SK-N-SH (cell line): ENCODE results near the gene S1PR3. TPM values are rescaled to one million over a fixed set of nuclear protein-coding genes. Genes with fewer than 3 reads are reported as not detected.

Experiments used
- CTCF ChIA-PET: fragments of 300-600, 350-600 bp; formaldehyde crosslinking; extraction: SDS; loops from one replicate; lab custom pipeline; 2021; lab: Yijun Ruan, JAX
- POLR2A ChIA-PET: fragments of 350-600 bp; sonication (Branson Sonifier 250); formaldehyde crosslinking; extraction: SDS; loops from one replicate; lab custom pipeline; 2020; ENCODE audit warnings: antibody characterized with exemption, inconsistent platforms; lab: Yijun Ruan, JAX
- DNase-seq: peaks from one replicate; pipeline ENCODE4 v3.0.0; 2012
- H2AFZ ChIP-seq: fragments of 200-600 bp; sonication (generic); 2 replicates; pipeline ENCODE4 v1.8.1; 2016; ENCODE audit warnings: antibody characterized with exemption, mild to moderate bottlenecking, low read depth
- H3F3A ChIP-seq: fragments of 200-600 bp; sonication (generic); replicated peaks from 2 replicates; pipeline ENCODE3; 2016; ENCODE audit warnings: antibody characterized with exemption, mild to moderate bottlenecking; ENCODE audit not compliant: insufficient read depth
- H3K27ac ChIP-seq, 2 experiments: fragments of 200-500 bp in 1 of 2; fragments of 200-600 bp in 1 of 2; sonication (Bioruptor generic) in 1 of 2; sonication (generic), shearing (Covaris generic) in 1 of 2; 2 replicates each; pipeline versions ENCODE4 v1.5.1 to v1.6.1; 2014 to 2016; ENCODE audit warnings: low read depth in 2 of 2, inconsistent platforms in 1 of 2, low read length in 1 of 2, mild to moderate bottlenecking in 1 of 2, mixed read lengths in 1 of 2
- H3K27me3 ChIP-seq: fragments of 200-600 bp; sonication (generic), shearing (Covaris generic); 2 replicates; pipeline ENCODE4 v1.6.1; 2016; ENCODE audit warnings: mixed run types; ENCODE audit not compliant: insufficient read depth
- H3K36me3 ChIP-seq, 2 experiments: fragments of 200-500 bp in 1 of 2; fragments of 200-600 bp in 1 of 2; sonication (Bioruptor generic) in 1 of 2; sonication (generic) in 1 of 2; replicated peaks in 1 of 2; 2 replicates each; pipeline versions ENCODE3 to v1.5.1; 2014 to 2016; ENCODE audit warnings: low read length in 1 of 2, mild to moderate bottlenecking in 1 of 2; ENCODE audit not compliant: insufficient read depth in 2 of 2, control insufficient read depth in 1 of 2
- H3K4me1 ChIP-seq, 2 experiments: fragments of 200-500 bp in 1 of 2; fragments of 200-600 bp in 1 of 2; sonication (Bioruptor generic) in 1 of 2; sonication (generic), shearing (Covaris generic) in 1 of 2; 2 replicates each; pipeline versions ENCODE4 v1.5.1 to v1.6.1; 2014 to 2016; ENCODE audit warnings: low read depth in 1 of 2, low read length in 1 of 2, mixed run types in 1 of 2; ENCODE audit not compliant: insufficient read depth in 2 of 2, control insufficient read depth in 1 of 2
- H3K4me2 ChIP-seq: fragments of 200-600 bp; sonication (generic), shearing (Covaris generic); 2 replicates; pipeline ENCODE4 v1.6.1; 2017; ENCODE audit warnings: mixed run types
- H3K4me3 ChIP-seq, 2 experiments: fragments of 200-500 bp in 1 of 2; fragments of 200-600 bp in 1 of 2; sonication (Bioruptor generic) in 1 of 2; sonication (generic), shearing (Covaris generic) in 1 of 2; 2 replicates each; pipeline versions ENCODE4 v1.5.1 to v1.8.1; 2014 to 2016; ENCODE audit warnings: low read depth in 2 of 2, inconsistent platforms in 1 of 2, low read length in 1 of 2, mild to moderate bottlenecking in 1 of 2, mixed read lengths in 1 of 2, moderate library complexity in 1 of 2
- H3K79me2 ChIP-seq: fragments of 200-600 bp; sonication (generic); 2 replicates; pipeline ENCODE4 v1.8.1; 2017; ENCODE audit warnings: mild to moderate bottlenecking; ENCODE audit not compliant: insufficient read depth
- H3K9ac ChIP-seq: fragments of 200-600 bp; sonication (generic); 2 replicates; pipeline ENCODE4 v1.6.1; 2017; ENCODE audit warnings: mixed run types
- H3K9me2 ChIP-seq: fragments of 200-600 bp; sonication (generic); 2 replicates; pipeline ENCODE4 v1.6.1; 2017; ENCODE audit warnings: mixed run types
- H3K9me3 ChIP-seq: fragments of 200-600 bp; sonication (generic); 2 replicates; pipeline ENCODE4 v1.6.1; 2017; ENCODE audit warnings: mixed run types, mild to moderate bottlenecking, moderate library complexity
- H4K20me1 ChIP-seq: fragments of 200-600 bp; sonication (generic); 2 replicates; pipeline ENCODE4 v1.6.1; 2017; ENCODE audit warnings: mild to moderate bottlenecking, mixed run types; ENCODE audit not compliant: insufficient read depth
- CHD2 ChIP-seq: fragments of 150-350 bp; IDR thresholded peaks from 2 replicates; pipeline ENCODE4 v1.6.1; 2018; ENCODE audit warnings: low read length; ENCODE audit not compliant: partially characterized antibody
- CTCF ChIP-seq: fragments of 200-600 bp; sonication (generic); IDR thresholded peaks from 2 replicates; pipeline ENCODE4 v1.6.1; 2017; ENCODE audit warnings: antibody characterized with exemption, mild to moderate bottlenecking, moderate library complexity
- EP300 ChIP-seq, 2 experiments: IDR thresholded peaks; 2 replicates each; pipeline versions ENCODE4 v1.4.0 to v1.6.1; 2012; ENCODE audit warnings: borderline replicate concordance in 1 of 2, low read depth in 1 of 2, low read length in 1 of 2
- EZH2phosphoT487 ChIP-seq: fragments of 200-600 bp; sonication (generic); IDR thresholded peaks from 2 replicates; pipeline ENCODE4 v1.6.1; 2017; ENCODE audit warnings: low read depth, mixed run types, mild to moderate bottlenecking, antibody characterized with exemption, moderate library complexity, borderline replicate concordance
- FOSL2 ChIP-seq: IDR thresholded peaks from 2 replicates; pipeline ENCODE4 v1.4.0; 2012; ENCODE audit warnings: low read depth, mild to moderate bottlenecking, moderate library complexity, borderline replicate concordance
- FOXJ3 ChIP-seq: sonication (generic); formaldehyde crosslinking; IDR thresholded peaks from 2 replicates; pipeline ENCODE4 v1.5.1; 2020; ENCODE audit warnings: mild to moderate bottlenecking, missing genetic modification reagents
- GABPA ChIP-seq: IDR thresholded peaks from 2 replicates; pipeline ENCODE4 v1.4.0; 2012; ENCODE audit warnings: low read depth, mild to moderate bottlenecking
- JUND ChIP-seq: IDR thresholded peaks from 2 replicates; pipeline ENCODE4 v1.4.0; 2012
- MAX ChIP-seq: IDR thresholded peaks from 2 replicates; pipeline ENCODE4 v1.4.0; 2012; ENCODE audit warnings: low read depth
- MEF2A ChIP-seq: IDR thresholded peaks from 2 replicates; pipeline ENCODE4 v1.4.0; 2012; ENCODE audit warnings: low read depth, borderline replicate concordance
- MXI1 ChIP-seq: IDR thresholded peaks from 2 replicates; pipeline ENCODE4 v1.6.1; 2012; ENCODE audit warnings: mild to moderate bottlenecking, low read depth, low read length, improper control_type of control experiment
- NFIC ChIP-seq: IDR thresholded peaks from 2 replicates; pipeline ENCODE4 v1.4.0; 2012; ENCODE audit warnings: borderline replicate concordance
- REST ChIP-seq: IDR thresholded peaks from 2 replicates; pipeline ENCODE4 v1.6.1; 2012; ENCODE audit warnings: mild to moderate bottlenecking, low read depth, low read length, moderate library complexity
- RXRA ChIP-seq: IDR thresholded peaks from 2 replicates; pipeline ENCODE4 v1.4.0; 2012; ENCODE audit warnings: low read depth, mild to moderate bottlenecking, borderline replicate concordance
- SIN3A ChIP-seq: IDR thresholded peaks from 2 replicates; pipeline ENCODE4 v1.6.1; 2012; ENCODE audit warnings: low read depth, mild to moderate bottlenecking, low read length, moderate library complexity, borderline replicate concordance
- SMC3 ChIP-seq: IDR thresholded peaks from 2 replicates; pipeline ENCODE4 v1.6.1; 2012; ENCODE audit warnings: low read depth, low read length, improper control_type of control experiment
- USF1 ChIP-seq: IDR thresholded peaks from 2 replicates; pipeline ENCODE4 v1.4.0; 2012; ENCODE audit warnings: low read depth, borderline replicate concordance
- WGBS: methylation state at CpG from one replicate; pipeline ENCODE4 v1.1.6; 2017; ENCODE audit warnings: low lambda C conversion rate; 5-methylcytosine and 5-hydroxymethylcytosine counted together
- polyA plus RNA-seq, 3 experiments: library from polyadenylated mRNA; depleted of rRNA; stranded (reverse); fragments of >200 nt; gene quantifications; 2 replicates each; pipeline ENCODE4 v1.2.3, GENCODE V29; 2012

The S1PR3 gene
- polyA plus RNA-seq, 1 of the 3 experiments (the other 2 are of a cell fraction), result 2.5 TPM

GRCh38 chr9:89049646-89050045 lies 58.4 kb downstream of the S1PR3 start:
- H3K4me2 ChIP-seq, result no peak overlapping the region
- H3K36me3 ChIP-seq, result peaks cover 5 to 7% of the 10 kb centered on the region in 2 experiments
- H3K79me2 ChIP-seq, result no peaks in the 10 kb centered on the region
- H3K9me3 ChIP-seq, result no peaks in the 10 kb centered on the region
- no peaks in the 10 kb centered on the region for H3K4me1 ChIP-seq
- no peak overlapping the region for H3K9ac ChIP-seq
- TF ChIP-seq USF1, result no peak
- TF ChIP-seq MXI1, result no peak
- no peak for TF ChIP-seq MAX
- TF ChIP-seq GABPA, result no peak
- no peak for TF ChIP-seq SMC3
- TF ChIP-seq NFIC, result no peak
- TF ChIP-seq MEF2A, result no peak
- no peaks in the 10 kb centered on the region for H3K9me2 ChIP-seq
- no peaks in the 10 kb centered on the region for H3K27me3 ChIP-seq
- no peaks in the 10 kb centered on the region for H4K20me1 ChIP-seq
- H3K4me3 ChIP-seq, result no peak overlapping the region
- peaks cover 11% of the 10 kb centered on the region for H3F3A ChIP-seq
- no peak for DNase-seq
- no peak overlapping the region for H2AFZ ChIP-seq
- ChIA-PET POLR2A (no interaction called here), CTCF (no interaction called here)
- 87% methylated on average over 8 of the region's 8 CpGs for WGBS
- H3K27ac ChIP-seq, result no peak overlapping the region

GRCh38 chr9:89051421-89052025 lies 60.3 kb downstream of the S1PR3 start:
- TF ChIP-seq NFIC (no peak), GABPA (no peak), EZH2phosphoT487 (no peak), FOSL2 (no peak), JUND (no peak), SMC3 (no peak), REST (no peak), CHD2 (no peak), MAX (no peak), RXRA (no peak), CTCF (no peak), MEF2A (no peak), SIN3A (no peak), FOXJ3 (no peak), EP300 (IDR thresholded peaks at IDR 0.05; ENCODE audit: borderline replicate concordance in 1 of 2, low read depth in 1 of 2, low read length in 1 of 2) (no peak)
- Histone ChIP-seq H3K79me2 (no peaks in the 10 kb centered on the region), H3K4me2 (no peak overlapping the region), H3F3A (peaks cover 11% of the 10 kb centered on the region), H3K27me3 (no peaks in the 10 kb centered on the region), H3K4me1 (no peaks in the 10 kb centered on the region), H3K9ac (no peak overlapping the region), H3K4me3 (no peak overlapping the region), H3K9me2 (no peaks in the 10 kb centered on the region), H2AFZ (no peak overlapping the region), H3K9me3 (no peaks in the 10 kb centered on the region), H3K27ac (no peak overlapping the region), H3K36me3 (peaks cover 0 to 3% of the 10 kb centered on the region in 2 experiments), H4K20me1 (no peaks in the 10 kb centered on the region)
- no peak for DNase-seq
- 88% methylated on average over 12 of the region's 12 CpGs for WGBS
- ChIA-PET CTCF (no interaction called here), POLR2A (no interaction called here)
